NCI-H2029 treated with DMSO at 0.1 percent for 48 hours (cell line): ENCODE results near the gene BIVM.
A peak's percentile ranks its signal among the peaks of the same experiment; 100 is the strongest.
"Not testable (repeated sequence)": the region's sequence is repeated elsewhere in the genome, so short reads cannot be mapped to it uniquely, and the experiment has no call there.

Source experiments
- DNase-seq: peaks from one replicate; lab custom pipeline; 2025; lab: John Stamatoyannopoulos, UW

Gene BIVM

GRCh38 chr13:102798581-102799425, at the start of gene BIVM, which contains the start of gene POGLUT2:
BIVM (plus strand) TSS chr13:102799119; CDS start chr13:102807268, 8,149 bp downstream.
POGLUT2 (minus strand) TSS chr13:102798976; CDS start chr13:102798670, 306 bp downstream.
- peak; percentile 47 for DNase-seq

GRCh38 chr13:102751886-102752285, 47.0 kb upstream of the BIVM start:
- DNase-seq = no peak

GRCh38 chr13:102757006-102757405, 41.9 kb upstream of the BIVM start:
- DNase-seq = no peak

- no peak for DNase-seq
These were observed 40.1 kb upstream of the BIVM start for GRCh38 chr13:102758842-102759241.

GRCh38 chr13:102761071-102761470, 37.8 kb upstream of the BIVM start:
- DNase-seq = no peak

GRCh38 chr13:102763741-102764140, 35.2 kb upstream of the BIVM start:
- no peak for DNase-seq

- DNase-seq = no peak
These were observed 30.0 kb upstream of the BIVM start for GRCh38 chr13:102768909-102769308.

- no peak for DNase-seq
These were observed 29.2 kb upstream of the BIVM start for GRCh38 chr13:102769679-102770078.

- DNase-seq = no peak
These were observed 28.5 kb upstream of the BIVM start for GRCh38 chr13:102770435-102770834.

- DNase-seq = no peak
These were observed 27.4 kb upstream of the BIVM start for GRCh38 chr13:102771298-102772041.

GRCh38 chr13:102772042-102772425, 26.9 kb upstream of the BIVM start:
- no peak for DNase-seq

- DNase-seq = peak; percentile 4
These were observed 25.3 kb upstream of the BIVM start, which contains the start of gene TEX30 for GRCh38 chr13:102773441-102774213. TEX30 (minus strand) TSS chr13:102773786; CDS start chr13:102770026, 3,760 bp downstream.

GRCh38 chr13:102774214-102774568, 24.7 kb upstream of the BIVM start:
- DNase-seq = no peak

- no peak for DNase-seq
These were observed 24.1 kb upstream of the BIVM start for GRCh38 chr13:102774591-102775520.

- no peak for DNase-seq
These were observed 22.6 kb upstream of the BIVM start for GRCh38 chr13:102776271-102776670.

- no peak for DNase-seq
These were observed 21.2 kb upstream of the BIVM start for GRCh38 chr13:102777736-102778135.

- DNase-seq = no peak
These were observed 19.3 kb upstream of the BIVM start for GRCh38 chr13:102779436-102780159.

- DNase-seq = not testable (repeated sequence)
These were observed 18.3 kb upstream of the BIVM start for GRCh38 chr13:102780656-102781055.

- DNase-seq = no peak
These were observed 17.3 kb upstream of the BIVM start for GRCh38 chr13:102781591-102781990.

- DNase-seq = no peak
These were observed 14.4 kb upstream of the BIVM start for GRCh38 chr13:102784483-102784882.
